GM19468 (cell line): ENCODE data around the gene FRMPD1.

ENCODE experiments used
- ATAC-seq: cut with Tn5 transposase; IDR thresholded peaks from one replicate; pipeline ENCODE4 v1.9.1; 2021; ENCODE audit warnings: mild to moderate bottlenecking, moderate library complexity, moderate number of reproducible peaks; ENCODE audit not compliant: unreplicated experiment; ENCODE audit errors: extremely low read depth

The FRMPD1 gene

GRCh38 chr9:37675661-37676060 lies 24.9 kb downstream of the FRMPD1 start:
- no peak for ATAC-seq

- no peak for ATAC-seq
Measured at GRCh38 chr9:37676411-37676830, 25.7 kb downstream of the FRMPD1 start.

- no peak for ATAC-seq
Measured at GRCh38 chr9:37677435-37677834, 26.7 kb downstream of the FRMPD1 start.

- no peak for ATAC-seq
Measured at GRCh38 chr9:37678789-37679273, 28.1 kb downstream of the FRMPD1 start.

GRCh38 chr9:37679649-37680402 lies 29.1 kb downstream of the FRMPD1 start:
- no peak for ATAC-seq

GRCh38 chr9:37682951-37683350 lies 32.2 kb downstream of the FRMPD1 start:
- no peak for ATAC-seq

GRCh38 chr9:37683531-37684371 lies 33.0 kb downstream of the FRMPD1 start:
- ATAC-seq: no peak

GRCh38 chr9:37692622-37693221 lies 42.0 kb downstream of the FRMPD1 start:
- ATAC-seq: no peak

GRCh38 chr9:37693260-37693659 lies 42.5 kb downstream of the FRMPD1 start:
- ATAC-seq: no peak

GRCh38 chr9:37694355-37694754 lies 43.6 kb downstream of the FRMPD1 start:
- no peak for ATAC-seq

- no peak for ATAC-seq
Measured at GRCh38 chr9:37696528-37696927, 45.8 kb downstream of the FRMPD1 start.

GRCh38 chr9:37700131-37700530 lies 49.4 kb downstream of the FRMPD1 start:
- ATAC-seq: no peak

GRCh38 chr9:37700900-37701299 lies 50.1 kb downstream of the FRMPD1 start:
- no peak for ATAC-seq

- no peak for ATAC-seq
Measured at GRCh38 chr9:37705787-37706186, 55.0 kb downstream of the FRMPD1 start.

GRCh38 chr9:37706290-37706689 lies 55.5 kb downstream of the FRMPD1 start:
- no peak for ATAC-seq

- ATAC-seq: no peak
Measured at GRCh38 chr9:37707748-37708147, 57.0 kb downstream of the FRMPD1 start.

- no peak for ATAC-seq
Measured at GRCh38 chr9:37710046-37710445, 59.3 kb downstream of the FRMPD1 start.

- no peak for ATAC-seq
Measured at GRCh38 chr9:37715260-37715659, 64.5 kb downstream of the FRMPD1 start.

- ATAC-seq: no peak
Measured at GRCh38 chr9:37715991-37716505, 65.3 kb downstream of the FRMPD1 start.

GRCh38 chr9:37719526-37719925 lies 68.8 kb downstream of the FRMPD1 start:
- ATAC-seq: no peak

GRCh38 chr9:37727013-37727412 lies 76.3 kb downstream of the FRMPD1 start:
- ATAC-seq: no peak
